Pons (tissue), 1 donor: ENCODE results near the gene MTERF4.
A peak's percentile ranks its signal among the peaks of the same experiment; 100 is the strongest.
"Not testable (repeated sequence)": the region's sequence is repeated elsewhere in the genome, so short reads cannot be mapped to it uniquely, and the experiment has no call there.

Source experiments
- DNase-seq: peaks from one replicate; pipeline ENCODE4 v3.0.0-alpha.2; 2016; ENCODE audit warnings: low spot score

Gene MTERF4

DNA sequence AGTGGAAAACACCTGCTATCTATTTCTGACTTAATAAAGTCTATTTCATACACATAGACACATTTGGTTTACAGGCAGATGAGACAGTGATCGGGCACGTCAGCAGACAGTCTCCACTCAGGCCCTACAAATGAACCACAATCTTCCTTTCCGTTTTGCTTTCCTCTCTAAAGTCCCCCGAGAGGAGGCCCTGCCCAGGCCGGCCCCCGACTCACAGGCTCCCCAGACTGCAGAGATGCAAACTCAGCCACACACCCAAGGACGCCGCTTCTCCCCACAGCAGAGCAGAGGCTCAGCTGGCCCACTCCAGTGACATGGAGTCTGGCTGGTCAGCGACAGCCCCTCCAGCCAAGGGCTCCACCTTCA lies 9.3 kb upstream of the MTERF4 start:
- no peak for DNase-seq

DNA sequence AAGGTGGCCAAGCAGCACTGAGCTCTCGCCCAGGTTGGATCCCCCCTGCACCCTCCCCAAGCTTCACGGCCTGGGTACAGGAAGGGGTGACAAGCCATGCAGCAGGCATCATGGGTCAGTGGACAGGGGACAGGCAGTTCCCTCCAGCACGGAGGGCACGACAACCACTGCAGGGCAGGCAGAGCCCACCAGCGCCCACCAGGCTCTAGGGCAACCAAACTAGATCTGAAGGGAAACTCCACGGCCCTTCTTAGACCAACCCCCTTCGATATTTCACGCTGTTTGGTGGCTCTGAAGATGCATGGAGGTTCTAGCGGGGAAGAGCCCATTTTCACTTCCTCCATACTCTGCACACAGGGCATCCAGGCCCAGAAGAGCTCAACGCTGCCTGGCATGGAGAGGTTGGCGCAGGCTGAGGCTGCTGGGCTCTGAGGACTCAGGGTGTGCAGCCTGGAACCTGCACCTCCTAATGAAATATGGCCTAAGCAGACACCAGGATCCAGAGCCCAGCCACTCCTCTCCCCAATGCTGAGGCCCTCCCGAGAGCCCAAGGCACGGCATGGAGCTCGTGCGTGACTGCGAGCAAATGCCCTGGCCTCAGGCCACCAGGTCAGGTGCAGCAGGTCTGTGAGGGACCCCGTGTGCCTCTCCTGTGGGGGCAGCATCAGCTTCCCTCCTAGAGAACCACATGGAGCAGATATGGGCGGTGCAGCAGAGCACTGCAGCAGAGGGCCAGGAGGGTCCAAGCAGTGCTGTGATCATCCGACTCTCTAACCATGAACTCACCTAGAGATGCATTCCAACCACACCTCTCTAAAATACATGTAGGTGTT lies 8.7 kb upstream of the MTERF4 start:
- no peak for DNase-seq

DNA sequence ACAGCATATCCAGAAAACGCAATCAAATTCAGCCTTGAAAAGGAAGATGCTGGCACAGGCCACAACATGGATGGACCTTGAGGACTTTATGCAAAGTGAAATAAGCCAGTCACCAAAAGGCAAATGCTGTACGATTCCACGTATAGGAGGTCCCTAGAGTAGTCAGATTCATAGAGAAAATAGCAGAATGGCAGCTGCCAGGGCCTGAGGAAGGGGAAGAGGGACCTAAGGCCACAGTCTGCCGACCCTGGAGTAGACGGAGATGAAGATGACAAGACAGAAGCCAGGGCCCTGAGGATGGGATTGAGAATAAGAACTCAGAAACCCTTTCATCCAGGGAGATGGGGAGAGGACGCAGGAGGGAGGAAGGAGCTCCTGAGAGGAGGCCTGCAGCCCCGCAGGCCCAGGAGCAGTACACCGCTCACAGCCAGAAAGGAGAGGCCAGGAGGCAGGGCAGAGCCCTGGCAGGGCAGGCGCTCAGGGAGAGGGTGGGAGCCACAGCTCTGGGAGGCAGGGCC lies 8.1 kb upstream of the MTERF4 start:
- DNase-seq = no peak

DNA sequence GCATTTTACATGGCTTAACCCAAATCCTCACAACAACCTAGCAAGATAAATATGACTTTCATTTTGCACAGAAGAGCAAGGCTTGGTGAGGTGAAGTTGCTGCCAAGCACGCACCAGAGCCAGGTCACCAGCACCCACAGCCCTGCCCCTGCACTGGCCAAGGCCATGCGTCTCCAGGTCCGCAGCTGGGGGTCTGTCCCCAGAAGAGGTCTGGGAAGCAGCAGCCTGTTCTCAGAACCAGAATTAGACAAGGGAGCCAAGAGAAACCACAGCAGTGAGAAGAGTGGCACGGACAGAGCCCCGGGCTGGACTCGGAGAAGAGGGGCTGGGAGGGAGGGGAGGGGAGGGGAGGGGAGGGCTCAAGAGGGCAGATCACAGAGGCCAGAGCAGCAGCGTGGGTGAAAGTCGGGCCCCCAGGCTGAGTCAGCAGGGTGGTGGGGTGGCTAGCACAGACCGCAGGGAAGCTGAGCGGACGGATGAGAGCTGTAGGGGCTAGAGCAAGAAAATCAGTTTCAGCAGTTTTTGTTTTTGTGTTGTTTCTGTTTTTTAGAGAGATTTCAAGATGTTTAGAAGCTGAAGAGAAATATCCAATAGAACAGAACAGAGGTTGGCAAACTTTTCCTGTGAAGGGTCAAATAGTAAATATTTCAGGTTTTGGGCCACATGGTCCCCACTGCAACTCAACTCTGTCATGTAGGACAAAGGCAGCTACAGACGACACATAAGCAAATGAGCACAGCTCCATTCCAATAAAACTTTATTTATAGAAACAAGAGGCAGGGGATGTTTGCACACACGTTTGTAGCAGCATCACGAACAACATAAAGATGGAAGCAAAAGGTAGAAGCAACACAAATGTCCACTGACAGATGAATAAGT lies 7.4 kb upstream of the MTERF4 start:
- DNase-seq = no peak

DNA sequence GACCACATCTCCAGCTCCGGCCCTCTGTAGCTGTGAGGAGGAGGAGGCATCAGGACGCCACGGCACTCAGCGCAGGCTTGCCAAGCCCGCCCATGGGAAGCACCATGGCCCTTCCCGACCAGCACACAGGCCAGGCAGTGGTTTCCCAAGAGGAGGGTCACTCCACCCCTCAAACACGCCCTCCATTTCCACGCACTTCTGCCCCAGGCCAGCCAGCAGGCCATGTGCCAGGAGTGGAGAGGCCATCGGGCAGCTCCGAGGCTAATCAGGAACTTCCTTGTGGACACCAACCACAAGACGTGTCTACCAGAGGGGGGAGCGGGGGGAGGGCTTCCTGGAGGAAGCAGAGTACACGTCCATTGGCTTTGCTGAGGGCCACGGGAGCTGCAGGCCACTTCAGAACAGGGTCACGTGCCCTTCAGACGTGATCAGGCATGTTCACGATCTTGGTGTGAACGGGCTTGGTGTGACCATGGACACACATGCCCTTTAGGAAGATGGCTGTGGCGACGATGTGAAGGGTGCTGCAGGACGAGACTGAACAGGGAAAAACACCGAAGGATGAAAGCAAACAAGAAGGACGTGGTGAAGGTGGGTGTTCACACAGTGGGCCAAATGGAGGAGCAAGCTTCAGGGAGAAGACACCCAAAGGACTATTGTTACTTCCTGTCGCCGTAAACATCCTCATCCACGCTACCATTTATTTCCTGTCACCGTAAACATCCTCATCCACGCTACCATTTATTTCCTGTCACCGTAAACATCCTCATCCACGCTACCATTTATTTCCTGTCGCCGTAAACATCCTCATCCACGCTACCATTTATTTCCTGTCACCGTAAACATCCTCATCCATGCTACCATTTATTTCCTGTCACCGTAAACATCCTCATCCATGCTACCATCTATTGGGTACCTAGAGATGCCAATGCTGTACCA lies 6.5 kb upstream of the MTERF4 start:
- DNase-seq = no peak

DNA sequence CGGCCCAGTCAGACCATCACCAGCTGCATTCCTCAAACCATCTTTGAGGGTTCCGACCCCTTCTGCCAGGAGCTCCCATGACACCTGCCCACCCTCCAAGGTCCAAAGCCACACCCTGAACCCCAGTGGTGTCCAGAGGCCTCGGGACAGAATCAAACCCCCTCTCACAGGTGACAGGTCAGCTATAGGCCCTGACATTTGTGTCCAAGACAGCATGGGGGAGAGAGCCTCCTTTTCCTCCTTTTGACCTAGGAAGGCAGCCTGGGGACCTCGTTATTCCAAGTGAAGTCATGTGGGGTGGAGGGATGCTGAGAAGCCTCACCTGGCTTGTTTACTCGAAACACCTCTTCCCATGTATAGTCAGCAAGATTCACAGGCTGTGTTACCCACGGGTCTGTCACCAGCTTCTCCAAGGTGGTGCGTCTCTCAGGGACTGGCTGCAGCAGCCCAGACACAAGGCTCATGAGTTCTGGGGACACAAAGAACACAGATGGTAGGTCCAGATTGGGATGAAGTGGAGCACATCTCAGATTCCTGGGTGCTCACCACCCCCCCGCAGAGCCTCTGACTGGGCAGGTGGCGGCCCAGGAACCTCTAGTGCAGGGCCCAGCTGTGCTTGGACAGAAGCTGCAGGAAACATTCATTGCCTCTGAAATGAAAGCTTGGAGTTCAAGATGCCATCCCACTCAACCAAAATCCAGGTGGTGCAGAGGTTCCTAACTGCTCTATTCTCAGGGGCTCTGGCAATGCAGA lies 5.1 kb upstream of the MTERF4 start:
- DNase-seq = no peak

DNA sequence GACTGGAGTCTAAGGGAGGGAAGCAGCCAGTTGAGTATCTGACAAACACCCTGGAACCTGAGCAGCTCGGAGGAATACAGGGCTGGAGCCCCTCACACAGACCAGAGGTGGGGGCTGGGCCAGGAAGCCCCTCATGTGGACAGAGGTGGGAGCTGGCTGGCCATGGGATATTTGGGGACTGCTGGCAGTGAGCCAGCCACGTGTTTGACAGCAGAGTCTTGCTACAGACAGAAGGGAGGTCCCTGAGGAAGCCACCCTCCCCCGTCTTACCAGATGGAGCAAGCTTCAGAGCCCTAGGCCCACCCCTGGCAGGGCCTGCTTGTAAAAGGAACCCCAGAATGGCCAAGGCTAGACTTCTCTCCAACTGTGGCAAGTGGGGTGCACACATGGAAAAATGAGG lies 3.6 kb upstream of the MTERF4 start:
- DNase-seq = no peak

DNA sequence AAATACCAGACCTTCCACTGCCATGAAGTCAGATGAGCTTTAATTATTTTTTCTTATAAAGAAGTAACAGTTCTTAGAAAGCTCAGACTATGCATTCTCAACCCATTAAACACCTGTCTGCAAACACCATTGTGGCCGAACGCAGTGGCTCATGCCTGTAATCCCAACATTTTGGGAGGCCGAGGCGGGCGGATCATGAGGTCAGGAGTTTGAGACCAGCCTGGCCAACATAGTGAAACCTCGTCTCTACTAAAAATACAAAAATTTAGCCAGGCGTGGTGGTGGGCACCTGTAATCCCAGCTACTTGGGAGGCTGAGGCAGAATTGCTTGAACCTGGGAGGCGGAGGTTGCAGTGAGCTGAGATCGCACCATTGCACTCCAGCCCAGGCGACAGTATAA lies 2.5 kb upstream of the MTERF4 start:
- not testable (repeated sequence) for DNase-seq

DNA sequence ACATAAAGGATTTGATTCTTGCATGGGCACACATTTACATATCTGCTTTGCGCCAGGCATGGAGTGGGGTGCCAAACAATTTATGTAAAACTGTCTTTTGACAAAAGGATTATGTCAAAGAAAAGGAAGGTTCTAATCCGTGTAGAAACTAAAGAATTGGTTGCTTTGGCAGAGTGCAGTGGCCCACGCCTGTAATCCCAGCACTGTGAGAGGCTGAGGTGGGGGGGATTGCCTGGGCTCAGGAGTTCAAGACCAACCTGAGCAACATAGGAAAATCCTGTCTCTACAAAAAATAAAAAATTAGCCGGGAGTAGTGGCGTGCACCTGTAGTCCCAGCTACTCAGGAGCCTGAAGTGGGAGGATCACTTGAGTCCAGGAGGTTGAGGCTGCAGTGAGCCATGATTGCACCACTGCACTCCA lies 1.1 kb upstream of the MTERF4 start:
- DNase-seq = no peak

DNA sequence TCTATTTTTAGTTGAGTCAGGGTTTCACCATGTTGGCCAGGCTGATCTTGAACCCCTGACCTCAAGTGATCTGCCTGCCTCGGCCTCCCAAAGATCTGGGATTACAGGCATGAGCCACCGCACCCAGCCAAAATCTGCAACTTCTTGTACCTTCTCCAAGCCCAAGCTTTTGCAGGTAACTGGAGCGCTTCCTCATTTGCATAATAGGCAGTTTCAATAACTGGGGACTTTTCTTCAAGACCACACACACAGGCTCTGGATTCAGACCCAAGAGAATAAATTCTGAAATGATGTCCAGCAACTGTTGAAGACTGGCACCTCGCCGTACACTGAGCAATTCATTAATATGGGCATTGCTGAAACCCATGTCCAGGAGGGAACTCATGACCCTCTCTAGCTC lies 2.8 kb downstream of the MTERF4 start:
- DNase-seq = no peak

DNA sequence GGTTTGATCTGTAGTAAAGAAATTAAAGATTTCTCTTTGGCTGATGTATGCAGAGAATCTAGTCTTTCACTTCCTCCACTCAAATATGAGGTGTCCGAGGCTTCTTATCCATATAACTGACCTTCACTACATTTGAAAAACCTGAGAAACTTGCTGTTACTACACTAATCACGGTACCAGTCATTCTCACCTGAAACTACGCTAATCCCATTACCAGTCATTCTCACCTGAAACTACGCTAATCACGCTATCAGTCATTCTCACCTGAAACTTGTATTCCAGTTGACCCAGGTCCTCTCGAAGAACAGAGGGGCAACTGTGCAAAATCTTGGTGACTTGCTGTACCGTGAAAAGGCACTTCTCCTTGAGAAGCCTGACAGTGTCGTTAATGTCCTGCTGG lies 5.1 kb downstream of the MTERF4 start:
- DNase-seq = no peak

DNA sequence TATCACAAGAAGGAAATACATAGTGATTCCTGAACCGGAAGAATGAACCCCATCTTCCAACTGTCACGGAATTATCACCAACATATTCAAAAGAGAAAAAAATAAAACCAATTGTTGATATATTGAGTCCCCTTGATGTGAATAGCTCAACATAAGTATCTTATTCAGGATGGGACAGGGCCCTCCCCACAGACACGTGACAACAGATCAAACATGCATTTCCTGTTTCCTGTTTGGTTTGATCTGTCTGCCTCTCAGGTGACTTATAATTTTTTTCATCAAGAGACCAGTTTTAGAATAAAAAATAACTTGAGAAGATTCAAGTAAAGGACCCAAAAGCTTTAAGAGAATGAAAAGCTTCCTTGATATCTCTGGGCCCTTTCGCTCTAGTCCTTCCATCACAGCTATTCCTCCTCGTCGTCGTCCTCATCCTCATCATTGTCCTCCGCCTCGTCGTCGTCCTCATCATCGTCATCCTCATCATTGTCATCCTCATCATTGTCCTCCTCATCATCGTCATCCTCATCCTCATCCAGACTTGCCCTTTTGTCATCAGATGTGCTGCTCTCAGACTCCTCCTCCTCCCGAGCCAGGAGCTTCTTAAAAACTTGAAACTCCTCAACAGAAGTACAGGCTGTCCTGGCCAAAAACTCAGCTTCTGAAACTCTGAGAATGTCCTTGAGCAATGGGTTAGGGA lies 6.3 kb downstream of the MTERF4 start:
- DNase-seq = no peak

DNA sequence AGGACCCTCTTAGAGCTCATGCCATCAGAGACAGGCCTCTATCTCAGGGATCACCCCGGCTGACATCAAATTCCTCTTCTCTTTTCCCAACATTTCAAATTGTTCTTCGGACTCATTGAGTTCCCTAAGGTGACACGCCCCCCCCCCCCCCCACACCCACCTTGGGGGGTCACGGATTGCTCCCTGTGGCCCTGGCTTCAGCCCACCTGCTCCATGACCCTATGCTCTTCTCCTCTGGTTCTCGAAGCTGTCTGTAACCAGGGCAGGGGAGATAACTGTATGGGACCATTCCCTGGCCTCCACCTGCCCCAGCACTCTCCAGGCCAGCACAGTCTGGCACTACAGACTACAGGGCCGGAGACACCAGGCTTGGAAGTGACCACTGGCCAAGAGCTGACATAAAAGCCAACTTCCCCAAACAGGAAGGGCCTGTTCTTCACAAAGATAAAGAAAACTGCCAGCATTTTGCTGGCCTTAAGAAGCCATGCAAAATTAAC lies 7.1 kb downstream of the MTERF4 start:
- DNase-seq = no peak

DNA sequence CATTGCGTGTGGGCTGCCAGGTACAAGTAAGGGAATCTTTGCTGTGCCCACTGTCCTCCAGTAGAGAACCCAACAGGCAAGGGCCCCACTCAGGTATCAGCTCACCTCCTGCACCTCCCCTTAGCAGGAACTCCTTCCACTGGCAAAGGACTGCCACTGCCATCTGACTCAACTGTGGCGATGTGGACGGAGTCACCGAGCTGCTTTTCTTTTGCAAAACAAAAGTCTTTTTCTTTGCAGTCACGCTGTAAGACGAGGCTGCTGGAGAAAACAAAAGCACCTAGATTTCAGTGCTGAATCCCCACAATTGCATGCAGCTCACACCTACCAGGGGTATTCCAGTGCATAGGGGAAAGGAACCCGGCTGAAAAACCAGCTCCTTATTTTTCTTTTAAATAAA lies 7.9 kb downstream of the MTERF4 start:
- DNase-seq = peak; percentile 24

DNA sequence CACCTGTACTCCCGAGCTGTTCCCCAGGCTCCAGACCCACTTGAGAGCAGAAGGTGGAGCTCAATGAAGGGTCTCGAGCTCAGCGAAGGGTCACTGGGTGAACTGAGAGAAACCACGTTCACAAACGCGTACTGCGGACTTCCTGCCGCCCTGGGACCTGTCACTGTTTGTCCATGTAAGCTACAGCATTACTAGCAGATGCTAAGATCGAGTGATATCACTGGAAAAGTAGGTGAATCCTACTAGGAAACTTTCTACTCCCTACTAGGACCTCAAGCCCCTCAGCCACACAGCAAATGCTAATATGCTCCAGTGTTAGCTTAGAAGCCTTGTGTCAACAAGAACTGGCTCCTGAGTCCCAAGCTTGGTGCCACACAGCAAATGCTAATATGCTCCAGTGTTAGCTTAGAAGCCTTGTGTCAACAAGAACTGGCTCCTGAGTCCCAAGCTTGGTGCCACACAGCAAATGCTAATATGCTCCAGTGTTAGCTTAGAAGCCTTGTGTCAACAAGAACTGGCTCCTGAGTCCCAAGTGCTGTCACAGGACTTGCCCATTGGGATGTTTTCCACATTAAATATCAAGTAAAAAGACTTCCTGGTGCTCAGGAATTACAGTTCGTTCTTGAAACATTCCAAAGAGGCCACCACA lies 8.8 kb downstream of the MTERF4 start:
- not testable (repeated sequence) for DNase-seq

DNA sequence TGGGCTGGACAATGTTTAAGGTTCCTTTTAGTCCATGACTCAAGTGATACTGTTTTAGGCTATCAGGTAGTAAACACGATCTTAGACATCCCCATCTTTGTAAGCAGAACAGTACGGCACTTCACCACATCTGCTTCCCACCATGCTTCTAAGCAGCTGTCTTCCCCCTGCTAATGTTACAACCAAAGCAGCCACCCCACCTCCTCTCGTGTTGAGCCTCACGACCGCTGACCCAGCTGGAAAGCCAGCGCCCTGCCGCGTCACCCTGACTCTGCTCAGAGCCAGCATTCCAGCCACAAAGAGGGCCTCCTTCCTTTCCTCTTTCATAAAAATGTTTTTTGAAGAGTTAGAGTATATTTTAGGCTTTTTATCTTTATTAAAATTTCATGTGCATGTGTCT lies 9.4 kb downstream of the MTERF4 start:
- no peak for DNase-seq

DNA sequence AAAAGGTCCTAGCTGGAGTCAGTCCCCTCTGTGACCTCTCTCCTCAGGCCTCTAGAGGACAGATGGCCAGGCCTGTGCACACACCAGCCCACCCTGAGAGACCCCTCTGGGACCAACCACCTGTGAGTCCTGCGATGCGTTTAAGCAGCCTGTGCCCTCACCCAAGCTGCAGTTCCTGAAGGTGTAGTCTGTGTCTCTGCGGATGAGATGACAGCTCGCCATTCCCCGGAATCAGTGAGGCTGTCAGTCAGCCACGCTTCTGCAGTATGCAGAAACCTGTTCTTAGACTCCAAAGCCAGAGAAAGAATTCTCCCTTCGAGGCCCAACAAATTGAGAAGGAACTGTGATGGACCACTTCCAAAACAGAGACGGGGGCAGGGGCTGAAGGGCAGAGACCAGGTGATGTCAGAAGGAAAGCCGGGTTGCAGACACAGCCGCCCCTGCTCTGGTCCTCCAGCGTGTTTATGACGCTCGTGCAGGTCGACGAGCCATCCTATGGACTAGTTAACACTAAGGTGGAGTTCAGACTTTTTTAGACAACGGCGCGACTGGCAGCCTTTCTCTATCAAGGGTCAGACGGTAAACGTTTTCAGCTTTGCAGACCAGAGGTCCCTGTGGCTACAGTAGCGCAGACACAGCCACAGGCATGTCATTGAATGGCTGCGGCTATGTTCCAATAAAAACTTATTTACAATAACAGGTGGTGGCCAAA lies 10.2 kb downstream of the MTERF4 start:
- DNase-seq = no peak

DNA sequence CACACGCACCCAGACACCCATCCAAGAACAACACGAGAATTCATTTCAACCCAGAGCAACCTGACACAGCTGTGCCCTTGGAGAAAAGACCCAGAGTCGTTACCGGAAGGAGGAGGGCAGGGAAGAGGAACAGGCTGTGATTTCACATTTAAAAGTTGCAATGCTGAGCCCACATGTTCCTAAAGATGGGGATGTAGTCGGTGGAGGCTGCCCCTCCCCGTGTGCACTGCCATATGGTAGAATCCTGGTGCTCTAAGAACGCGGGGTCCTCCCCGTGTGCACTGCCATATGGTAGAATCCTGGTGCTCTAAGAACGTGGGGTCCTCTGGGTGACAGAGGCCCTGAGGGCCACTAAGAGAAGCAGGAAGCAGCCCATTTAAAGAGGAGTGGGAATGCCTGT lies 10.9 kb downstream of the MTERF4 start:
- no peak for DNase-seq
